Breast epithelium (tissue), 3 donors: Measurements from ENCODE around the gene CHD5.

Source experiments
- POLR2A ChIP-seq: fragments of 450-650 bp; IDR thresholded peaks from one replicate; pipeline ENCODE4 v1.6.1; 2016; ENCODE audit warnings: antibody characterized with exemption, mild to moderate bottlenecking, moderate library complexity
- POLR2AphosphoS5 ChIP-seq, 3 donors: sonication (generic); formaldehyde crosslinking; IDR thresholded peaks; one replicate each; pipeline ENCODE4 v1.6.1; 2017; ENCODE audit warnings: antibody characterized with exemption in 3 of 3
- TF ChIP-seq, protein P1 (sequence below), 3 donors: fragments of 450-650 bp; IDR thresholded peaks; one replicate each; pipeline ENCODE4 v1.5.1; 2016 to 2017; ENCODE audit warnings: antibody characterized with exemption in 3 of 3, mild to moderate bottlenecking in 3 of 3, moderate library complexity in 3 of 3

DNA sequence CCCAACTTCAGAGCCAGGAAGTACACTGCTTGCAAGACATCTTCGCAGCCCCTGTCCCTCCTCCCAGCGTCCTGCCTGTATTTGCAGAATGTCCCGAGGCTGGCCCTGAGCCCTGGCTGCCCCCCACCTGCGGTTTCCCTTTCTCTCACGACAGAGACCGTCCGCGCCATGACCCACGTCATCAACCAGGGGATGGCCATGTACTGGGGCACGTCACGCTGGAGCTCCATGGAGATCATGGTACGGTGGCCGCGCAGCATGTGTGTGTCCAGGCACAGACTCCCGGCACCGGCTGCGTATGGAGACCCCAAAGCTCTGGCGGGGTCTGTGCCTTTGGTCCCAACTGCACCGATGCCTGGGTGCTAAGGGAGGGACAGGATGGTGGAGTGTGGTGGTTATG, 85.9 kb downstream of the CHD5 start:
- no peak for TF ChIP-seq POLR2A
- TF ChIP-seq, protein P1, sequence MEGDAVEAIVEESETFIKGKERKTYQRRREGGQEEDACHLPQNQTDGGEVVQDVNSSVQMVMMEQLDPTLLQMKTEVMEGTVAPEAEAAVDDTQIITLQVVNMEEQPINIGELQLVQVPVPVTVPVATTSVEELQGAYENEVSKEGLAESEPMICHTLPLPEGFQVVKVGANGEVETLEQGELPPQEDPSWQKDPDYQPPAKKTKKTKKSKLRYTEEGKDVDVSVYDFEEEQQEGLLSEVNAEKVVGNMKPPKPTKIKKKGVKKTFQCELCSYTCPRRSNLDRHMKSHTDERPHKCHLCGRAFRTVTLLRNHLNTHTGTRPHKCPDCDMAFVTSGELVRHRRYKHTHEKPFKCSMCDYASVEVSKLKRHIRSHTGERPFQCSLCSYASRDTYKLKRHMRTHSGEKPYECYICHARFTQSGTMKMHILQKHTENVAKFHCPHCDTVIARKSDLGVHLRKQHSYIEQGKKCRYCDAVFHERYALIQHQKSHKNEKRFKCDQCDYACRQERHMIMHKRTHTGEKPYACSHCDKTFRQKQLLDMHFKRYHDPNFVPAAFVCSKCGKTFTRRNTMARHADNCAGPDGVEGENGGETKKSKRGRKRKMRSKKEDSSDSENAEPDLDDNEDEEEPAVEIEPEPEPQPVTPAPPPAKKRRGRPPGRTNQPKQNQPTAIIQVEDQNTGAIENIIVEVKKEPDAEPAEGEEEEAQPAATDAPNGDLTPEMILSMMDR (IDR thresholded peaks at IDR 0.05) = no peak
- TF ChIP-seq POLR2AphosphoS5 (IDR thresholded peaks at IDR 0.05) = no peak
